SIG-M5 treated with dmso at 0.1 percent for 504 hours (cell line): ENCODE results near the gene ALDH1B1.

Experiments
- DNase-seq: peaks from one replicate; lab custom pipeline; 2025; ENCODE audit not compliant: unreplicated experiment; lab: John Stamatoyannopoulos, UW

Gene ALDH1B1

DNA sequence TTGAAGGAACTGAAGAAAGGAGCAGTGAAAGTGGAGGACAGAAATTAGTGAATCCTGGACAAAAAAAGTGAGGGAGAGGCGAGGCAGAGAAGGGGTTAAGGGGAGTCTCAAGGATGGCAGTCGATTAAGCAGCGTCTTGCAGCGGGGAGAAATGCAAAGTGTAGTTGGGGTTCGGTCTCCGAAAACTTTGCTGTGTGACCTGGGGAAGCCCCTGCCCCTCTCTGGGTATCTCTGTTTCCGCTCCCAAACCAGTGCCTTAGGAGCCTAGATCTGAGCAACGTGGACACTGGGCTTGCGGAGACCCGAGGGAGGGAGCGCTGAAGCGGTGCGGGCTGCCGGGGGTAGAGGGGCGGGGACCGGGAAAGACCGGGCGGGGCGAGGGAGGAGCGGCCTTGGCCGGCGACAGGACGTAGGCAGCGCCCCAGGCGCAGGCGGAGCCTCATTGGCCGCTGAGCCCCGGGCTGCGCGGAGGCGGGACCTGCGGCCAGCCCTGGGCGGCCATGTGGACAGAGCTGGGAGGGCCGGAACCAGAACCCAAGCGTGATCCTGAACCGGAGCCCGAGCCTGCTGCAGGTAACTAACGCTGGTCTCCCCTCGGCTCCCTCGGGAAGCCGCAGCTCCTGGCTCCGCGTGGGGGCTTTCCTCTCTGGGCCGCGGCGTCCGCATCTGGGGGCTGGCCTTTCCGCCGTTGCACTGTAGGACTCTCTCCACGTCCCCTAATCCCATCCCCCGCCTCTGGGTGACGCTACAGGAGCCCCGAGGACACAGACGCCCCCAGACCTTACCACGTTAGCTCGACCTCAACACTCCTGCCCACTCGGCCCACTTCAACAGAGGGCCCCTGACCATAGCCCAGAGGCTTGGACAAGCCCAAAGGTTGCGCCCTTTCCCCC, at the start of gene ALDH1B1:
Gene ALDH1B1, plus strand, starts transcription at position 468 of the 893 bp plus-strand sequence. CDS start 3,047 bp downstream, outside the sequence.
- DNase-seq: peak; percentile 77

DNA sequence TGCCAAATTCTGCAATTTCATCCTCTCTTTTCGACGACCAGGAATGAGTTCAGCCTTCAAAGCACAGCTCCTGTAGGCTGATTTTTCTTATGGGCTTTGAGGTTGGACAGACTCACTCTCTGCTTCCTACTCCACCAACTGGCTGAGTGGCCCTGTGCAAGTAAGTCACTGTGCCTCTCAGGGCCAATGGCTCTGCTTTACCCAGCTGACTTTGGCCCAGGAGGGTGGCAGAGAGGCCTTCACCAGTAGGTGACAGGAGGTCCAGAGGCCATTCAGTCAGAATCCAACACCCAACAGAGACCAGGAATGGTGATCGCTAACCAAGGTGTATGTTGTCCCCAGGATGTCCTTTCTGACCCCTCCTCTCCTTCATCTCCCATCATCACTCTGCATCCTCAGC, 49.5 kb upstream of the ALDH1B1 start:
- no peak for DNase-seq

DNA sequence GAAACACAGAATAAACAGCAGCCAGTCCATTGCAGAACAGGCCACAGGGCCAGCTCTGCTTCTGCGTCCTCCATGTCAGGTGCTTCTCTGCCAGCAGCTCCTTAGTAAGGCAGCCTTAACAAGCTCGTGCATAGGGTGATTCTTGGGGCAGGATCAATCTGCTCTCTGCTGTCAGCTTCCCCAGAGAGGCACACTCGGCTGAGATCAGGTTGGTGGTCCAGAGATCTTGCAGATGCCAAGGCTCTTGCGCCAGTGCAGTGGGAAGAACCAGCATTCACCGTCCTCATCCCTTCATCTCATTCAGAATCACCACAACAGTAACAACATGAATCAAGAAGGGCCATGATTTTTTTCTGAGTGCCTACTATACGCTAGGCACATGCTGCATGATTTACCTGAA, 49.0 kb upstream of the ALDH1B1 start:
- DNase-seq: no peak

DNA sequence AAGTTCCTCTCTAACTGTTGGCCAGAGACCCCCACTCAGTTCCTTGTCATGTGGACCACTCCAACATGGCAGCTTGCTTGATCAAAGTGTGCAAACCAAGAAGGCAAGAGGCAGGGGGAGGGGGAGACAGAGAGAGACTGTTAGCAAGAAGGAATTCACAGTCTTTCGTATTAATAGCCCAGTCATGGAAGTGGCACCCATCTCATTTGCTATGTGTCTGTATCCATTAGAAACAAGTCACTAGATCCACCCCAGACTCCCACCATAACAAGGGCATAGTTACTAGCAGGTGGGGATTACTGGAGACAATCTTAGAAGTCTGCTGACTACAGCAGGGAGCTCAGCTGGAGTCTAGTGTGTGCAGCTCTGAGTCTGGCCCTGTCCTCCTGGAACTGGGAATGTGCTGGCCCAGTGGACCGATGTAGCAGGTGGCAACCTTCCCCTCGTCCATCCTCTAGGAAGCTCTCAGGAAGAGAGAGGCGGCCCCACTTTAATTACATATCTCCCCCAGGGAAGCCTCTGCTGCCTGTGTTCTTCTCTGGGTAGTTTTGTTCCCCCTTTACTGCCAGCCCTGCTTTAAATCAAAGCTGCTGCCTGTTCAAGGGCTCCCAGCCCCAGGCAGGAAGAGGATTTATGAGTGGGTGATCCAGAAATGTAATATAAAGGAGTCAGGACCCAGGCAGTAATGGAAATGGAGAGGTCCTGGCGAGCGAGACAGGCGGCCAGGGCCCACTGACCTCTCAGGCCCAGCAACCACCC, 47.8 kb upstream of the ALDH1B1 start:
- DNase-seq: no peak

DNA sequence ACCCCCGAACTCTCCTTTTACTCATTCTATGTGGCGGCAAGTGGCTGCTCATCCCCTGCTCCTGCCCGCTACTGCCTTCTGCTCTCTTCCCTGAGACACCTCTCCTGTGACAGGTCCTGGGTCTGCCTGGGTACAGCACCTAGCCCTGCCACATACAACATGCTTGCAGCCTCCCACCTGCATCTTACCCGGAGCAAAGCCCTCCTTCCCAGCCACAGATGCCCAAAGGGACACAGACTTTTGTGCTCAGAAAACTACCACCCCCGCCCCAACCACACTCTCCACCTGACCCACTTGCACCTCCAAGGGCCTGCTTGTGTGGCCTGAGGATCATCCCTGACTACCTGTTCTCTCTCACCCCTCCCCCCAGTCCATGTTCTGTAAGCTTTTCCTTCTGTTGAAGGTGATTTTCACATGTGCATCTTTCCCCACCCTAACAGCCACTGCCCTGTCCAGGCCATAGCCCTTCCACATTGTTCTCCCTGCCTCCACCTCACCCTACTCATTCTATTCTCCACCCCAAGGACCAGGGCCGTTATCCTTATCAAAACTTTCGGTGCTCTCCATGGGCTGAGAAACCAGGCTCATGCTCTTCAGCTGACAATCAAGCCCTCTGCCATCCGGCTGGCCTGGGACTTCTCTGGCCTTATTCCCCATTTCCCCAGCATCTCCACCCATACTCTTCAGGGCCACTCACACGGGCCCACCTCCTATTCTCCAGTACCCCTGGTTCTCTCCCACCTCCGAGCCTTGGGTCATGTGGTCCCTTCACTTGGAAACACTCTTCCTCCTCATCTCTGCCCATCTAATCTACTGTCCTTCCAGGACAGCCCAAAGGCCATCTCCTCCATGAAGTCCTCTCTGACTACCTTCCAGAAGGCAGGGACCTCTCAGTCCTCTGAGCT, 46.4 kb upstream of the ALDH1B1 start:
- DNase-seq: no peak

DNA sequence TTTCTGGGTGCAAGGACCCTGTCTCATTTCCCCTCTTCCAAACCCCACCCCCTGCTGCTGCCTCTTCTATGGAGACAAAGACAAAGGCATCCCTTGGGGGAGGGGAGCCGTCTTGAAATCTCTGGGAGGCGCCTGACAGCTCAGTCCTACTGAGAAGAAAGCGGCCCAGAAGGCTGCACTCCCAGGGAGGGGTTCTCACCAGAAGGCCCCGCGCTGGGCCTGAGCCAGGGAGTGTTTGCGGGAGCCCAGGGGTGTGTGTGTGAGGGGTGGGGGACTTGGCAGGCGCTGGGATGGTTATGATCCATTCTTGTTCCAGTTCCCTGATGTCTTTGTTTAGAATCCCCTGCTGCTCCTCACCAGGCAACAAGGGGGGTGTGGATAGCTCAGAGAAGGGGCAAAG, 45.7 kb upstream of the ALDH1B1 start:
- DNase-seq: no peak

DNA sequence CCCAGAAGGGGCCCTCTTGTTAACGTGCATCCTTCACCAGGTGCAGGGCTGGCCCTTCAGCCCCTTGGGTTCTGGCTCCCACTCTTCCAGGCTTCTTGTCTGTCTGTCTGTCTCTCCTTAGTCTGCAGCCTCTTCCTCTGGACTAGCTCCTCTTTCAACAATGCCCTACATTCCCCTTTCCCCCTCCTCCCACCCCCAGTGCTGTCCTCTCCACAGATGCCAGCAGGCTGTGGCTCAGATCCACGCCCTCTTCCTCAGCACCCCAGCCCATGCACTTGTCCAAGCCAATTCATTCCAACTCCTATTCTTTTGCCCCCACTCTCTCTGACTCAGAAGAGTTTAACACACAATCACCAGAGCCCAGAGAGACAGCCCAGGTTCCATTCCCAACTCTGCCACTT, 45.2 kb upstream of the ALDH1B1 start:
- DNase-seq: no peak

DNA sequence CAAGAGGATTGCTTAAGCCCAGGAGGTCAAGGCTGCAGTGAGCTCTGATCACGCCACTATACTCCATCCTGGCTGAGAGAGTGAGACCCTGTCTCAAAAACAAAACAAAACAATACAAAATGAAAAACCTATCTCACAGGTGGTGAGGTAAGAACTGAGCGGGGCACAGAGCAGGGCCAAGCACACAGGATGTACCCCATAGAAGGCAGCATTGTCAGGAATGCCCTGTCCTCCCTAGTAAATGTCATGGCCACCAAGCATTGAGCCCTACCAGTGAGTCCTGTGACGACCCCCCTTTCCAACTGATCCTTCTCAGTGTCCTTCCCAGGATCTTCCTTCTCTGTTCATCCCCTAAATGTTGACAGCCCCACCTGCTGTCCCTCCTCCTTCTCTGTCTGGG, 44.6 kb upstream of the ALDH1B1 start:
- no peak for DNase-seq

DNA sequence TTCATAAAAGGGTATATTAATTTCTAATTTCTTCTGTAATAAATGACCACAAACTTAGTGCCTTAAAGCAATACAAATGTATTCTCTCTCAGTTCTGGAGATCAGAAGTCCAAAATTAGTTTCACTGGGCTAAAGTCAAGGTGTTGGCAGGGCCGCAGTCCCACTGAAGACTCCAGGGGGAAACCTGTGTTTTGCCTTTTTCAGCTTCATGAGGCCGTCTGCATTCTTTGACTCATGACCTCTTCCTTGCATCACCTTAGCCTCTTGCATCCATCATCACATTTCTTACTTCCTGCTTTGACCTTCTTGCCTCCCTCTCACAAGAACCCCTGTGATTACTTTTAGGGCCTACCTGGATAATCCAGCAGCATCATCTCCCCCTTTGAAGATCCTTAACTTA, 42.0 kb upstream of the ALDH1B1 start:
- DNase-seq: no peak

DNA sequence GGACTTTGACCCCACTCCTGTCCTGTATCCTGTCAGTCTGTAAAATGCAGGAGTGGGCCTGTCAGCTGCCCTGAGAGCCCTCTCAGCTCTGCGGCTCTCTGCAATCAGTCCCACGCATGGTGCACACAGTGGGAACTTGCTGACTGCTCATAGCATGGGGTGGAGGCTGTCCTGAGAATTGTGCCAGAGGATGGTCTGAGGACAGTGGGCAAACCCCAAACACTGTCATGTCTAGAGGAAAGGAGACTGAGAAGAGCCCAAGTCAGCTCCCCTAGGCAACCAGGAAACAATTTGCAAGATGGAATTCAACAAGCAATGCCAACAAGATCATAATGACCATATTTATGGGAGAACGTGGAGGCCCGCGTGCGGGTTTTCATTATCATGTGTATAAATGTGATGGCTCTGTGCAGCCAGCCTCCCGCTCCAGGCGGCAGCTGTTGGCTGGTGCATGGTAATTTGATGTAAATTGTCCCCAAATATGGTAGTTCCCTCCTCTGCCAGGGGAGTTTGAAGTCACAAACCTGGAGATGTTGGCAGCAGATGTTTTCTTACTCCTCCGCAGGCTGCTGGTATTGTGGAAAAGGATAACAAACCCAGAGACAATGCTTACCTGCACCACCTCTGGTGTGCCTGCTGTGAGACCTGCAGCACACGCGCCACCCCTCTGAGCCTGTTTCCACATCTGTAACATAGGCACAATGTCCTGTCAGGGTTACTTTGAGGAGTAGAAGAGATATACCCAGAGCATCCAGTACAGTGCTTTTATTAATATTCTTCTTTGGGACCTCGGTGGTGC, 39.8 kb upstream of the ALDH1B1 start:
- no peak for DNase-seq

DNA sequence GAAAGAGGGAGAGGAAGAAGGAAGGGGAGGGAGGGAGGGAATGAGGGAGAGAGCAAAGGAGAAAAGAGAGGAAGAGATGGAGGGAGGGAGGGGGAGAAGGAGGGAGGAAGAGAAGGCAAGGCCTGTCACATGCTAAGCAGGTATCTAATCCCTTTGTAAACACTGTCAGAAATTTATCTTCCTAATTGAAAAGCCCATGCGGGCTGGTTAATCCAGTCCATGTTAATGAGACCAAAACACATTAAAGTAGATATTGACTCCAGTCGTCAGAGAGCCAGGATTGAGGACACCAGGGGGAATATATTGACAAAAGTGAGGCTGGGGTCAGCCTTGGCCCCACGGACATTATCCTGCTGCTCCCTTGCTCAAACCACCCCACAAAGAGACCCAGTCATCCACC, 37.4 kb upstream of the ALDH1B1 start:
- no peak for DNase-seq

DNA sequence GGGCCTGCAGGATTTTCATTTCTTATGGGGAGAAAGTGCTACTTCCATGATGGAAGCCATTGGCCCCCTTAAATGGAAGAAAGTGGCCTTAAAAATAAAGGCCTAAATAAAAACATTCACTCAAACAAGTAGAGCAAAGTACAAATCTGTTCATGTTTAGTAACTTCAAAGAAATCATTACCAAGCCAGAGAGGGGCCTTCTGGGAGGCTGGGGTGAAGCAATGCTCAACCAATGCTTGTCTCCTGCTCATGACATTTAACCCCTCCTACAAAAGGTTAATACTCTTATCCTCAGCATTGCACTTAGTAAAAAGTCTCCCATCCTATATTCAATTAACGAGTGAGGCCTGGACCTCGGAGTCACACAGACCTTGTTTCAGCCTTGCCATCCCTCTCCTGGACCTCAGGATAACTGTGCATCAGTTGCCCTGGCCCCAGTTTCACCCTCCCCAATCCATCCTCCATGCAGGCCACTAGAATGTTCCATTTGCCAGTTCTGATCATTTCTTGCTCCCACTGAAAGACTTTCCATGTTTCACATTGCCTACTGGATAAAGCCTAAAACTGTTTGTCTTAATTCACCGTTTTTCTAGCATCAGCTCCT, 36.9 kb upstream of the ALDH1B1 start:
- no peak for DNase-seq

DNA sequence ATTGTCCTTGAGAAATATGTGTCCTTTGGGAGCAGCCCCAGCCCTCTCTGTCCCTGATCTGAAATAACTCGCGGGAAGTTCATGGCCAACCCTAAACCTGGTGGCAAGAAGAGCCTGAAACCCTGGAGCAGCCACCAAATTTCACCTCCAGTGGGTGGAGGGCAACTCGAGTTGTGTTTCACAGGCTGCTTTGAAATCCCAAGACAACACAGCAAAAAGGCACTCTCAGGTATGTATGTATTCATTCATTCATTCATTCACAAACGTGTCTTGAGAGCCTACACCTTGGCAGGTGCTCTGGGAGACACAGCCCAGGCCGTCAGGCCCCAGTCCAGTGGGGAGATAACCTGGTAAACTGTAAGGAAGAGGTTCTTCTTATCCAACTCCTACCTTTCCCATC, 35.7 kb upstream of the ALDH1B1 start:
- no peak for DNase-seq

DNA sequence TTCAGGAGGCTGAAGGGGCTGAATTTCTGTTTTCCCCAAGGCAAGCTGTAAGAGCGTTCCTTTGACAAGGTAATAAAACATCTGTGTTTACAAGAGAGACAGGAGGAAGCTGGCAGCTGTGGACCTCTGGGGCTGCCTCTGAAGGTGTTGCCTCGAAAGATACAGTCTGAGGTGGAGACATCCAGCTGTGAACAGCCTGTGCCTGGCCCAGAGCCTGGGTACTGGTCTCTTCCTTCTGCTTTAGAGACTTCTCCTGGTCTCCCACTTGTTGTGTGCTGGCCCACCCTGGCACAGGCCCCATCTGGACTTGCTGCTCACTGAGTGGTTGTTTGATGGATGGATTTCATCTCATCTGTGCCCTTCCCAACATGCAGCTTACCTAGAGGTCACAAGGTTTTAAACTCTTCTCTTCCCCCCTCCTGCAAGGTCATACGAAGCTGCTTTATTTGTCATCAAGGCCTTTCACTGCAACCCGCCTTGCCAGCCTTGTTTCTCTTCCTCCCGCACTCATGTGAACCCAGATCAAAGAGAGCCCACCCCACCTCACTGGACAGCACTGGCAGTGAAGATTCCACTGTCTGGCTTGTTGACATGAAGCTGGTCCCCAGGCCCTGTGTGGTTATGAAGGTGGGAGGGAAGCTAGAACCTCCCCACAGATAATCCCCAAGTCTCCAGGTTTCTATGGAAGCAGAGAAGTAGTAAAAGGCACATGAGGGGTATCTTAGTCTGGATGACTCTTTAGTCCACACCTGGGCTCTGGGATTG, 35.0 kb upstream of the ALDH1B1 start:
- no peak for DNase-seq

DNA sequence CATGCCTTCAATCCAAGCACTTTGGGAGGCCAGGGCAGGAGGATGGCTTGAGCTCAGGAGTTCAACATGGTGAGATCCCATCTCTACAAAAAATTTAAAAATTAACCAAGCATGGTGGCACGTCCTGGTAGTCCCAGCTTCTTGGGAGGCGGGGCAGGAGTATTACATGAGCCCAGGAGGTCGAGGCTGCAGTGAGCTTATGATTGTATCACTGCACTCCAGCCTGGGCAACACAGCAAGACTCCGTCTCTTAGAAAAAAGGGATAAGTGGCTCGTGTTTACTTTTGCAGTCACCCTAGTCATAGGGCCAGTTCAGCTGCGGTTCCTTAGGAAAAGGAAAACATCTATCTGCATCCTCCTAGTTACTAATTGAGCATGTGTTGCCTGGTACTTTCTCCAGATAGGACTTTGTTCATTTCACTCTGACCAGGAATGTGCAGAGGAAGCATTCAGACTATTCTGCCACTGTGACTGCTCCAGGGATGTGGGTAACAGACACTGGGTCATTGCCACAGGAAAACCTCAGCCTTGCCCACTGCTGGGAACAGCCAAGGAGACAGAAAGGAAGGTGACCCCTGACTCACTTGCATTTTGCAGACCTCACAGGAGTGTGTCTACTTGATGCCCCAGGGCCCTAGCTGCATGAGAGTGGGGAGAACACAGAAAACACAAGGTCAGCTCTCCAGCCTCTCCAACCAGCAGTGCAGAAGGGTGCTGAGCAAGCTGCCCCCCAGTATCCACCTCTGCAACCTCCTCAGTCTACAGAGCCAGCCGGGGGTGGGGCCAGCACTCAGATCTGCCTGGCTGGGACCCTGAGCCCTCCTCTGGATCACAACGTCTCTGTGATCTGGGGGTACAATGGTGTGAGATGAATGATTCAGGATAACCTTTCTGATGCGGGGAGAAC, 33.9 kb upstream of the ALDH1B1 start:
- DNase-seq: no peak

DNA sequence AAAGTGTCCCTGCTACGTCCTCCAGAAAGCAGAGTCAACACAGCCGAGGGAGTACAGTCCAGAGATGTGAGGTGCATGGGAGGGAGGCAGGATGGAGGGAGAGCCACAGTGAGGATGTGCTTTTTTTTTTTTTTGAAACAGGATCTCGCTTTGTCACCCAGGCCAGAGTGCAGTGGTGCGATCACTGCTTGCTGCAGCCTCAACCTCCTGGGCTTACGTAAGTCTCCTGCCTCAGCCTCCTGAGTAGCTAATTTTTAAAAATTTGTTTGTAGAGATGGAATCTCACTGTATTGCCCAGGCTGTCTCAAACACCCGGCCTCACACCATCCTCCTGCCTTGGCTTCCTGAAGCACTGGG, 33.2 kb upstream of the ALDH1B1 start:
- no peak for DNase-seq

DNA sequence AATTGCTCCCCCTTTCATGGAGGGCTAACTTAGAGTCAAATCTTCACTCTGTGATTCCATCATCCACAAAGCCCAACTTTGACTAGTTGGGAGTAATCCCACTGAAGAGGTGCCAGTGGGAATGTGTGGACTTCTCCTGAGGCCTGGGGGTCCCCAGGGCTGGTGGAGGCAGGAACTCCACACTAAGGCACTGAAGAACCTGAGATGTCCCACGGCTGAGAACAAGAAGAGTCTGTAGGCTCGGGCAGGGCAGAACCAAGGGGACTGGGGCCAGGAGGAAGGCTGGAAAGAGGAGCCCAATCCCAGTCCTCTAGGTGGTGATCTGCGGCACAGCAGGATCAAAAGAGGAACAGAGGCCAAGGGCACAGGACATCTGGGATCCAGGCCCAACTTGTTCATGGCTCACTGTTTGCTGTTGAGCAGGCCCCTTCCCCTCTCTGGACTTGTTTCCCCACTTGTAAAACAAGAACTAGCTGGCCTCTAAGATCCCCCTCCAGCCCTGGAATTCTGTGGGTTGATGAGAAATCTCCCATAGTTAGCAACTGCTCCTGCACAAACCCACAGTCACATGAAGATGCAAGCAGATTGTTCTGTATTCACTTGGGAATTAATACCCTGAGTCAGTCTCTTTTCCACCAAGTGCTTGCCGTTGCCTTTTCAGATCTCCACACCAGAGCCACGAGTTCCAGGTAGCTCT, 32.7 kb upstream of the ALDH1B1 start:
- no peak for DNase-seq
